Stimulated activated CD4-positive, alpha-beta T cell treated with anti-CD3 and anti-CD28 coated beads, Interleukin-15, amount 100 ng/mL, for 1 hour (primary cell): ENCODE data around the gene PDE4D.

Experiments used
- DNase-seq, 2 donors: peaks; one replicate each; pipeline ENCODE4 v3.0.0-alpha.2; 2020; ENCODE audit warnings: low read depth in 1 of 2, low spot score in 1 of 2

The PDE4D gene

GRCh38 chr5:59193616-59194319 is 699.8 kb downstream of the PDE4D start:
- DNase-seq, result no peak

GRCh38 chr5:59190746-59191145 is 702.8 kb downstream of the PDE4D start:
- no peak for DNase-seq

- no peak for DNase-seq
Observed at GRCh38 chr5:59189472-59190244, 703.9 kb downstream of the PDE4D start.

- DNase-seq, result peak; percentile 13 to 30
Observed at GRCh38 chr5:59188419-59189225, 704.9 kb downstream of the PDE4D start.

GRCh38 chr5:59187857-59188256 is 705.7 kb downstream of the PDE4D start:
- DNase-seq, result no peak

- DNase-seq, result no peak
Observed at GRCh38 chr5:59186623-59187022, 706.9 kb downstream of the PDE4D start.

- DNase-seq, result no peak
Observed at GRCh38 chr5:59185757-59186385, 707.7 kb downstream of the PDE4D start.

GRCh38 chr5:59184769-59185168 is 708.8 kb downstream of the PDE4D start:
- no peak for DNase-seq

- DNase-seq, result no peak
Observed at GRCh38 chr5:59182760-59183159, 710.8 kb downstream of the PDE4D start.

GRCh38 chr5:59180515-59180914 is 713.0 kb downstream of the PDE4D start:
- DNase-seq, result no peak

GRCh38 chr5:59179704-59180103 is 713.8 kb downstream of the PDE4D start:
- no peak for DNase-seq

- DNase-seq, result no peak
Observed at GRCh38 chr5:59178482-59178881, 715.0 kb downstream of the PDE4D start.

- DNase-seq, result no peak
Observed at GRCh38 chr5:59178071-59178470, 715.5 kb downstream of the PDE4D start.

- no peak for DNase-seq
Observed at GRCh38 chr5:59177644-59178043, 715.9 kb downstream of the PDE4D start.

GRCh38 chr5:59174248-59174844 is 719.2 kb downstream of the PDE4D start:
- no peak for DNase-seq

- DNase-seq, result no peak
Observed at GRCh38 chr5:59173578-59173977, 719.9 kb downstream of the PDE4D start.

GRCh38 chr5:59171131-59171530 is 722.4 kb downstream of the PDE4D start:
- no peak for DNase-seq

GRCh38 chr5:59169768-59170150 is 723.8 kb downstream of the PDE4D start:
- no peak for DNase-seq

- no peak for DNase-seq
Observed at GRCh38 chr5:59169081-59169767, 724.3 kb downstream of the PDE4D start.

GRCh38 chr5:59168067-59168466 is 725.5 kb downstream of the PDE4D start:
- no peak for DNase-seq
